ENCODE measurements around the gene TENM4.
A peak's percentile ranks its signal among the peaks of the same experiment; 100 is the strongest.

TENM4 gene

GRCh38 chr11:78715639-78716311 lies 725.1 kb downstream of the TENM4 start:
- peak; percentile 91 for DNase-seq

GRCh38 chr11:78714539-78714938 lies 726.3 kb downstream of the TENM4 start:
- peak; percentile 46 for DNase-seq

- DNase-seq: no peak
These were observed 729.1 kb downstream of the TENM4 start for GRCh38 chr11:78711735-78712134.

GRCh38 chr11:78710417-78710816 lies 730.4 kb downstream of the TENM4 start:
- DNase-seq: no peak

- DNase-seq: no peak
These were observed 732.4 kb downstream of the TENM4 start for GRCh38 chr11:78708388-78708787.

- no peak for DNase-seq
These were observed 734.3 kb downstream of the TENM4 start for GRCh38 chr11:78706551-78706950.

- no peak for DNase-seq
These were observed 736.0 kb downstream of the TENM4 start for GRCh38 chr11:78704811-78705210.

GRCh38 chr11:78699609-78700135 lies 741.2 kb downstream of the TENM4 start:
- DNase-seq: no peak

- DNase-seq: no peak
These were observed 742.2 kb downstream of the TENM4 start for GRCh38 chr11:78698612-78699011.

- DNase-seq: no peak
These were observed 744.7 kb downstream of the TENM4 start for GRCh38 chr11:78696177-78696576.

- no peak for DNase-seq
These were observed 746.7 kb downstream of the TENM4 start for GRCh38 chr11:78694152-78694551.

GRCh38 chr11:78691215-78691614 lies 749.6 kb downstream of the TENM4 start:
- no peak for DNase-seq

GRCh38 chr11:78690352-78690987 lies 750.4 kb downstream of the TENM4 start:
- no peak for DNase-seq

GRCh38 chr11:78689585-78690153 lies 751.2 kb downstream of the TENM4 start:
- DNase-seq: no peak

GRCh38 chr11:78689101-78689500 lies 751.7 kb downstream of the TENM4 start:
- no peak for DNase-seq

GRCh38 chr11:78688460-78688859 lies 752.4 kb downstream of the TENM4 start:
- no peak for DNase-seq

GRCh38 chr11:78685156-78685555 lies 755.7 kb downstream of the TENM4 start:
- peak; percentile 25 for DNase-seq

- DNase-seq: no peak
These were observed 756.5 kb downstream of the TENM4 start for GRCh38 chr11:78684377-78684776.

GRCh38 chr11:78683774-78684173 lies 757.1 kb downstream of the TENM4 start:
- no peak for DNase-seq

- DNase-seq: no peak
These were observed 764.7 kb downstream of the TENM4 start for GRCh38 chr11:78676026-78676557.

GRCh38 chr11:78672850-78673620 lies 767.8 kb downstream of the TENM4 start:
- no peak for DNase-seq

- no peak for DNase-seq
These were observed 771.6 kb downstream of the TENM4 start for GRCh38 chr11:78669249-78669648.

- no peak for DNase-seq
These were observed 773.4 kb downstream of the TENM4 start for GRCh38 chr11:78667461-78667860.

Measured in RPMI8226 (cell line).